ENCODE measurements around the gene SHISAL2A.

SHISAL2A gene

GRCh38 chr1:52668711-52669110, 35.7 kb downstream of the SHISAL2A start:
- Histone ChIP-seq H3K27me3 (replicated peaks) (no peaks in the 10 kb centered on the region), H3K4me3 (ENCODE audit: low read depth, low read length) (no peak overlapping the region), H3K36me3 (replicated peaks) (no peaks in the 10 kb centered on the region), H3K27ac (no peak overlapping the region)
- DNase-seq = no peak
- in situ Hi-C loops (cut with HindIII; ENCODE audit: low pct_ligation_motif_present, low sequenced_read_pairs) = no loop called here
- TF ChIP-seq CTCF (IDR thresholded peaks at IDR 0.05; ENCODE audit: low read depth, low read length, missing control alignments) = no peak

GRCh38 chr1:52669696-52670095, 36.7 kb downstream of the SHISAL2A start:
- no peaks in the 10 kb centered on the region for H3K27me3 ChIP-seq (replicated peaks)
- no peaks in the 10 kb centered on the region for H3K36me3 ChIP-seq (replicated peaks)
- H3K27ac ChIP-seq = no peak overlapping the region
- H3K4me3 ChIP-seq (ENCODE audit: low read depth, low read length) = no peak overlapping the region
- in situ Hi-C loops (cut with HindIII; ENCODE audit: low pct_ligation_motif_present, low sequenced_read_pairs) = no loop called here
- peak; percentile 41 for DNase-seq
- no peak for TF ChIP-seq CTCF (IDR thresholded peaks at IDR 0.05; ENCODE audit: low read depth, low read length, missing control alignments)

- no peak for TF ChIP-seq CTCF (IDR thresholded peaks at IDR 0.05; ENCODE audit: low read depth, low read length, missing control alignments)
- no peak overlapping the region for H3K27ac ChIP-seq
- in situ Hi-C loops (cut with HindIII; ENCODE audit: low pct_ligation_motif_present, low sequenced_read_pairs) = no loop called here
These were observed 37.6 kb downstream of the SHISAL2A start for GRCh38 chr1:52670604-52671003.

GRCh38 chr1:52672946-52673345, 40.0 kb downstream of the SHISAL2A start:
- no peak for TF ChIP-seq CTCF (IDR thresholded peaks at IDR 0.05; ENCODE audit: low read depth, low read length, missing control alignments)
- in situ Hi-C loops (cut with HindIII; ENCODE audit: low pct_ligation_motif_present, low sequenced_read_pairs) = no loop called here
- no peak overlapping the region for H3K27ac ChIP-seq
- no peak overlapping the region for H3K4me3 ChIP-seq (ENCODE audit: low read depth, low read length)
- H3K36me3 ChIP-seq (replicated peaks) = no peaks in the 10 kb centered on the region
- DNase-seq = no peak
- H3K27me3 ChIP-seq (replicated peaks) = no peaks in the 10 kb centered on the region

More at GRCh38 chr1:52670604-52671003, 37.6 kb downstream of the SHISAL2A start:
- Histone ChIP-seq H3K36me3 (replicated peaks) (no peaks in the 10 kb centered on the region), H3K27me3 (replicated peaks) (no peaks in the 10 kb centered on the region), H3K4me3 (ENCODE audit: low read depth, low read length) (no peak overlapping the region)
- DNase-seq = no peak

- in situ Hi-C loops (cut with HindIII; ENCODE audit: low pct_ligation_motif_present, low sequenced_read_pairs) = no loop called here
- no peak for DNase-seq
- Histone ChIP-seq H3K36me3 (replicated peaks) (no peaks in the 10 kb centered on the region), H3K27ac (no peak overlapping the region), H3K4me3 (ENCODE audit: low read depth, low read length) (no peak overlapping the region), H3K27me3 (replicated peaks) (no peaks in the 10 kb centered on the region)
- TF ChIP-seq CTCF (IDR thresholded peaks at IDR 0.05; ENCODE audit: low read depth, low read length, missing control alignments) = no peak
These were observed 40.5 kb downstream of the SHISAL2A start for GRCh38 chr1:52673513-52673912.

Data from brain microvascular endothelial cell (primary cell).